ENCODE measurements around the gene LRRC32.
A peak's percentile ranks its signal among the peaks of the same experiment; 100 is the strongest.

The LRRC32 gene

GRCh38 chr11:76678321-76678720 is 7.8 kb upstream of the LRRC32 start:
- no peak for DNase-seq (ENCODE audit: low spot score)

GRCh38 chr11:76677458-76677765 is 6.9 kb upstream of the LRRC32 start:
- no peak for DNase-seq (ENCODE audit: low spot score)

- DNase-seq (ENCODE audit: low spot score): no peak
Measured at GRCh38 chr11:76676636-76677457, 6.3 kb upstream of the LRRC32 start.

- DNase-seq (ENCODE audit: low spot score): no peak
Measured at GRCh38 chr11:76674517-76675400, 4.2 kb upstream of the LRRC32 start.

- DNase-seq (ENCODE audit: low spot score): no peak
Measured at GRCh38 chr11:76673176-76674142, 2.9 kb upstream of the LRRC32 start.

- peak; percentile 41 for DNase-seq (ENCODE audit: low spot score)
Measured at GRCh38 chr11:76672431-76673175, 2.1 kb upstream of the LRRC32 start.

- DNase-seq (ENCODE audit: low spot score): no peak
Measured at GRCh38 chr11:76671626-76672309, 1.2 kb upstream of the LRRC32 start.

- DNase-seq (ENCODE audit: low spot score): no peak
Measured at GRCh38 chr11:76671237-76671592, 668 bp upstream of the LRRC32 start.

GRCh38 chr11:76669901-76670484 is 554 bp downstream of the LRRC32 start:
- no peak for DNase-seq (ENCODE audit: low spot score)

- DNase-seq (ENCODE audit: low spot score): no peak
Measured at GRCh38 chr11:76668362-76669155, 2.0 kb downstream of the LRRC32 start.

- no peak for DNase-seq (ENCODE audit: low spot score)
Measured at GRCh38 chr11:76667856-76668255, 2.7 kb downstream of the LRRC32 start.

GRCh38 chr11:76667271-76667818 is 3.2 kb downstream of the LRRC32 start:
- DNase-seq (ENCODE audit: low spot score): no peak

- DNase-seq (ENCODE audit: low spot score): no peak
Measured at GRCh38 chr11:76666830-76667229, 3.7 kb downstream of the LRRC32 start.

GRCh38 chr11:76666408-76666807 is 4.1 kb downstream of the LRRC32 start:
- no peak for DNase-seq (ENCODE audit: low spot score)

GRCh38 chr11:76665921-76666351 is 4.6 kb downstream of the LRRC32 start:
- no peak for DNase-seq (ENCODE audit: low spot score)

- DNase-seq (ENCODE audit: low spot score): no peak
Measured at GRCh38 chr11:76665172-76665571, 5.4 kb downstream of the LRRC32 start.

GRCh38 chr11:76664578-76665061 is 5.9 kb downstream of the LRRC32 start:
- peak; percentile 12 for DNase-seq (ENCODE audit: low spot score)

GRCh38 chr11:76663912-76664440 is 6.6 kb downstream of the LRRC32 start:
- no peak for DNase-seq (ENCODE audit: low spot score)

- no peak for DNase-seq (ENCODE audit: low spot score)
Measured at GRCh38 chr11:76663486-76663810, 7.1 kb downstream of the LRRC32 start.

Data from CD4-positive, alpha-beta T cell treated with Interleukin-2 at 100 ng/mL for 4 hours (primary cell).